ENCODE measurements around the gene TBL1X. TPM values are rescaled to one million over a fixed set of nuclear protein-coding genes. Genes with fewer than 3 reads are reported as not detected.

The TBL1X gene
- total RNA-seq, 2 experiments from 2014 or later: 20.0 to 23.0 TPM

DNA sequence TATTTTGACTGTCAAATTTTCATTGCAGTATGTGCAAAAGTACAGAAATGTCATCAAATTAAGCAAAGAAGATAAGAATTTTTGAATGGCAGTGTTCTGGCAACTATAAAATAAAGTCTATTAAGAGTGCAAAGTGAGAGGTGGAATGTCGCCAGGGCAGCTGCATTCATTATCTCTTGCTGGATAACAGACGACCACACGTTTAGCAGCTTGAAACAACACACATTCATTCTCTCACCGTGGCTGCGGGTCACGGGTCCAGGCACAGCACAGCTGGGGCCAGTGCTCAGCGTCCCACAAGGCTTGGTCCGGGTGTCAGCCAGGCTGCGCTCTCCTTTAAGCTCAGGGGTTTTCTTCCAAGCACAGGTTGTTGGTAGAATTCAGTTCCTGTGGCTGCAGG, 186.9 kb downstream of the TBL1X start:
- CTCF ChIA-PET: no interaction called here
- ATAC-seq: no peak
- POLR2A ChIA-PET: no interaction called here

DNA sequence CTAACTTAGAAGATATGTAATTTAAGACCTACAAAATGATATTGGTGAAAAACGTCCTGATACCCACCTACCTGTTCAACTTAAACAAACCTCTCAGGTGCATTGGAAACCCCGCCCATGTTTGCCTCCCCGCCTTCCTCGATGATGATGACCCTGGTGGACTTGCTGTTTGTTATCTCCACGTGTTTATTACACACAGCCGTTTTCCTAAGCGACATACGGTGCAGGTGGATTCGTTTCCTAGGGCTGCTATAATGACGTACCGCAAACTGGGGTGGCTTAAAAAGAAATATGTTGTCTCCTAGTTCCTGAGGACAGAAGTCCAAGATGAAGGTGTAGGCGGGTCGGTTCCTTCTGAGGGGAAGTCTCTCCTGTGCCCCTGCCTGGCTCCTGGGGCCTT, 190.1 kb downstream of the TBL1X start:
- CTCF ChIA-PET: no interaction called here

More for the DNA sequence above, 186.9 kb downstream of the TBL1X start:
- H3K36me3 Mint-ChIP-seq (ENCODE audit: low read depth): peaks cover 9% of the 10 kb centered on the region
- DNase-seq: no peak
- no peaks in the 10 kb centered on the region for H3K27me3 Mint-ChIP-seq (ENCODE audit: low read depth)
- no peak overlapping the region for H3K4me3 Mint-ChIP-seq
- H3K9me3 Mint-ChIP-seq (ENCODE audit: insufficient read depth): no peaks in the 10 kb centered on the region
- H3K4me1 Mint-ChIP-seq (ENCODE audit: low read depth): peaks cover 7% of the 10 kb centered on the region
- H3K27ac Mint-ChIP-seq: no peak overlapping the region

DNA sequence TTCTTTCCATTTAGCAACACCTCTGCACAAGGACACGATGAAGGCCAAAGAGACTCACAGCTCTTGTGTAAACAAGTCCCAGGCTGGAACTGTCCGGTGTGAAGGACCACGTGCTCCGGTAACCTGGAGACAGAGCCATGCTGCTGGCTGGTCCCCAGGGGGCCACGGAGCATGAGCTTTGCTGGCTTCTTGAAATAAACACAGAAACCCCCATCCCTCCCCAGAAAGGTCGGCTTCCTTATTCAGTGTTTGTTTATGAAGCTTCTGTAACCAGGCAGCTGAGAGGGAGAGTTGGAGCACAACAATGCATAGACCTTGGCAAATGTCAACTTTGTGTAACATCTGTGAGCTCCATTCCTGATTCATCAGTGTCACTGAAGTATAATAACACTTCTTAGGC, 191.4 kb downstream of the TBL1X start:
- Mint-ChIP-seq H3K4me1 (ENCODE audit: low read depth) (no peaks in the 10 kb centered on the region), H3K4me3 (no peak overlapping the region), H3K27me3 (ENCODE audit: low read depth) (no peaks in the 10 kb centered on the region), H3K9me3 (ENCODE audit: insufficient read depth) (no peaks in the 10 kb centered on the region), H3K36me3 (ENCODE audit: low read depth) (peaks cover 9% of the 10 kb centered on the region), H3K27ac (no peak overlapping the region)
- DNase-seq (no peak), ATAC-seq (no peak)
- POLR2A ChIA-PET: no interaction called here
- CTCF ChIA-PET: no interaction called here

More for the DNA sequence above, 190.1 kb downstream of the TBL1X start:
- H3K27me3 Mint-ChIP-seq (ENCODE audit: low read depth): no peaks in the 10 kb centered on the region
- H3K27ac Mint-ChIP-seq: no peak overlapping the region
- peaks cover 9% of the 10 kb centered on the region for H3K36me3 Mint-ChIP-seq (ENCODE audit: low read depth)
- no peaks in the 10 kb centered on the region for H3K4me1 Mint-ChIP-seq (ENCODE audit: low read depth)
- DNase-seq: no peak
- no peak overlapping the region for H3K4me3 Mint-ChIP-seq
- ATAC-seq: no peak
- no peaks in the 10 kb centered on the region for H3K9me3 Mint-ChIP-seq (ENCODE audit: insufficient read depth)
- POLR2A ChIA-PET: no interaction called here

DNA sequence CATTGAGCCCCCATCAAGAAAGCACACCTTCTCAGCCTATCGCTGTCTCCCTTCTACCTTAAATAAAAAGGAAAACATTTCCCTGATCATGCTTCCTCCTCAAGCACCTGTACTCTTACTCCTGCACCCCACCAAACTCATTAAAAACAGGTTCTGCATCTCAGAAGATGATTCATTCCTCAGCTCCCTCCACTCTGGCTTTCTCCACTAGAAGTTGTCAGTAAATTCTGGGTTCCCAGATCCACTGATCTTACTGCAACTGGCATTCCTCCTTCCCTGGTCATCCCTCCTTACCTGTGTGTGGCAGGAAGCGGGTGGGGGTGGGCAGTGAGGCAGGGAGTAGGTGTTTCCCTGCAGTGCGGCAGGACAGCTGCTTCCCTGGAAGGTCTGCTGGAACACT, 192.0 kb downstream of the TBL1X start:
- ChIA-PET CTCF (no interaction called here), POLR2A (no interaction called here)
- ATAC-seq (no peak), DNase-seq (no peak)
- Mint-ChIP-seq H3K9me3 (ENCODE audit: insufficient read depth) (no peaks in the 10 kb centered on the region), H3K27me3 (ENCODE audit: low read depth) (no peaks in the 10 kb centered on the region), H3K4me3 (no peak overlapping the region), H3K4me1 (ENCODE audit: low read depth) (no peaks in the 10 kb centered on the region), H3K36me3 (ENCODE audit: low read depth) (peaks cover 9% of the 10 kb centered on the region), H3K27ac (no peak overlapping the region)

DNA sequence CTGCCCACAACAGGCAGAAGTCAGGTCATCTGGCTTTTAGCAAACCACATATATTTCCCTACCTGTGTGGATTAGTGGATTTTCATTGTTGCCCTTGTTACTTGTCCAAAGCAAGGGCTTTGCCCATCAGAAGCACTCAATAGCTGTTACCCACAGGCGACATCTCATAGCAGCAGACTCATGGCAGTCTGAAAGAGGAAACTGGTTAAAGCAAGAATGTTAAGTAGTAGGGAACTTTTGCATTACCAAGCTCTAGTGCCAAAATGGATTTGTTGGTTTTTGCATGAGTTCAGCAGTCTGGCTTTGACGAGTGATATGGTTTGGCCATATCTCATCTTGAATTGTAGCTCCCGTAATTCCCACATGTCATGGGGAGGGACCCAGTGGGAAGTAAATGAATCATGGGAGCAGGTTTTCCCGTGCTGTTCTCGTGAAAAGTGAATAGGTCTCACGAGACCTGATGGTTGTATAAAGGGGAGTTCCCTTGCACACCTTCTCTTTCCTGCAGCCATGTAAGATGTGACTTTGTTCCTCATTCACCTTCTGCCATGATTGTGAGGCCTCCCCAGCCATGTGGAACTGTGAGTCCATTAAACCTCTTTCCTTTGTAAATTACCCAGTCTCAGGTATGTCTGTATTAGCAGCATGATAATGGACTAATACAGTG, 192.9 kb downstream of the TBL1X start:
- Mint-ChIP-seq H3K27ac (no peak overlapping the region), H3K4me3 (no peak overlapping the region), H3K27me3 (ENCODE audit: low read depth) (no peaks in the 10 kb centered on the region), H3K36me3 (ENCODE audit: low read depth) (peaks cover 9% of the 10 kb centered on the region), H3K4me1 (ENCODE audit: low read depth) (no peaks in the 10 kb centered on the region), H3K9me3 (ENCODE audit: insufficient read depth) (no peaks in the 10 kb centered on the region)
- DNase-seq (no peak), ATAC-seq (no peak)
- POLR2A ChIA-PET: no interaction called here
- CTCF ChIA-PET: no interaction called here

DNA sequence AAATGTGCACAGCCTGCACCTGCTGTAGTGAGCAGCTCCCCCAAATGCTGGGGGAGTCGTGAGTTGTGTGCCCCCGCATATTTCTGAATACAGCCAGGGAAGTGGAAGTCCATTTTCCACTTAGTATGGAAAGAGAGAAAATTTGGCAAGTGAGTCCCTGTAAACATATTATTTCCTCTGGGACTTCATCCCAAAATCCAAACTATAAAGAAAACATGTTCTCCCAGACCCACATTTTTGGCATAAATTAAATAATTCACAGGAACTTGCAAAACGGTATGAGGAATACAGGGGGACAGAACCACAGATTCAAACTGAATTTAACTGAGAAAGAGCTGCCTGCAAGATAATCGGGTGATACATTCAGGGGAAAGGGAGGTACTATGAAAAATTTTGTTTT, 193.6 kb downstream of the TBL1X start:
- no peaks in the 10 kb centered on the region for H3K27me3 Mint-ChIP-seq (ENCODE audit: low read depth)
- no peaks in the 10 kb centered on the region for H3K9me3 Mint-ChIP-seq (ENCODE audit: insufficient read depth)
- H3K36me3 Mint-ChIP-seq (ENCODE audit: low read depth): peaks cover 9% of the 10 kb centered on the region
- DNase-seq (no peak), ATAC-seq (no peak)
- H3K4me1 Mint-ChIP-seq (ENCODE audit: low read depth): no peaks in the 10 kb centered on the region
- H3K4me3 Mint-ChIP-seq: no peak overlapping the region
- H3K27ac Mint-ChIP-seq: no peak overlapping the region
- ChIA-PET CTCF (no interaction called here), POLR2A (no interaction called here)

DNA sequence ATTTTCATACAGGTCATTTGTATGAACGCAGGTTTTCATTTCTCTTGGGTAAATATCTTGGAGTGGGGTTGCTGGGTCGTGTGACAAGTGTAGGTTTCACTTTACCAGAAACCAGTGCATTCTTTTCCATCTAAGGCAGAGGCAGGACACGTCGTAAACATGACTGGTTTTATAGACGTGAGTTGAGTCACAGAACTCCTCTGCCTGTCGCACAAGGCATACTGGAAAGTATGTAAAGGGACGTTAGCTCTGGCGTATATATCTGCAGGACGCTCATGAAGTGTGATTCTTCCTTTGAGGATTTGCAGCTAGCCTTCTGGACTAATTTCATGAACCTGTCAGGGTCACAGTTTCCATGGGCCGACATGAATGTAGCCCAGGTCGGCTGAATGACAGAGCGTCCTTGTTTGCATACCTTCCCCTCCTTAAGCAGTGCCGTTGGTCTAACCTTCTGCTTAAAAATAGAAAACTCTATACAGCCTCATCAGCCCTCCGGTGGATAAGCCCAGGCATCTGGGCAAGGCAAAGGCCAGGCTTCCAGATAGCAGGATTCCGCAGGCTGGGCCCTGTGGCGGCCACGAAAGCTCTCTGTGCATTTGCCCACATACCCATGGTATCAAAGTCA, 194.8 kb downstream of the TBL1X start:
- no peak overlapping the region for H3K4me3 Mint-ChIP-seq
- H3K36me3 Mint-ChIP-seq (ENCODE audit: low read depth): peaks cover 6% of the 10 kb centered on the region
- no peaks in the 10 kb centered on the region for H3K27me3 Mint-ChIP-seq (ENCODE audit: low read depth)
- DNase-seq (no peak), ATAC-seq (no peak)
- ChIA-PET CTCF (interaction anchor here (1.2 kb wide), 1 partner anchor 12 kb away, joined by 3 read pairs; no protein-coding TSS in a partner anchor), POLR2A (no interaction called here)
- no peaks in the 10 kb centered on the region for H3K9me3 Mint-ChIP-seq (ENCODE audit: insufficient read depth)
- H3K4me1 Mint-ChIP-seq (ENCODE audit: low read depth): no peaks in the 10 kb centered on the region
- H3K27ac Mint-ChIP-seq: no peak overlapping the region

DNA sequence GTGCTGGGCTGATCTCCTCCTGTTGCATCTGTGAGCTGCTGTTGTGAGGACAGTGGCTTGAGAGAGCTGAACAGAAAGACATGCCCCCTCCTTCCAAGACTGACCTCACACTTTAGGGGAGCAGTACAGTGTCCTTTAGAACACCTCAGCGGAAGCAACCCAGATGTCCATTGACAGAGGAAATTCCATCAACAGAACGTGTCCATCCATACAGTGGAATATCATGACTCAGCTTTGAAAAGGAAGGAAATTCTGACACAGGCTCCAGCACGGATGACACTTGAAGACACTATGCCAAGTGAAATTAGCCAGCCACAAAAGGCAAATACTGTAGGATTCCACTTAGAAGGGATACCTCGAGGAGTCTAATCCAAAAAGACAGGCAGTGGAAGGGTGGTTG, 197.3 kb downstream of the TBL1X start:
- Mint-ChIP-seq H3K27me3 (ENCODE audit: low read depth) (no peaks in the 10 kb centered on the region), H3K4me1 (ENCODE audit: low read depth) (no peaks in the 10 kb centered on the region), H3K4me3 (no peak overlapping the region), H3K36me3 (ENCODE audit: low read depth) (no peaks in the 10 kb centered on the region), H3K27ac (no peak overlapping the region), H3K9me3 (ENCODE audit: insufficient read depth) (no peaks in the 10 kb centered on the region)
- ChIA-PET POLR2A (no interaction called here), CTCF (no interaction called here)
- ATAC-seq: no peak
- DNase-seq: no peak

DNA sequence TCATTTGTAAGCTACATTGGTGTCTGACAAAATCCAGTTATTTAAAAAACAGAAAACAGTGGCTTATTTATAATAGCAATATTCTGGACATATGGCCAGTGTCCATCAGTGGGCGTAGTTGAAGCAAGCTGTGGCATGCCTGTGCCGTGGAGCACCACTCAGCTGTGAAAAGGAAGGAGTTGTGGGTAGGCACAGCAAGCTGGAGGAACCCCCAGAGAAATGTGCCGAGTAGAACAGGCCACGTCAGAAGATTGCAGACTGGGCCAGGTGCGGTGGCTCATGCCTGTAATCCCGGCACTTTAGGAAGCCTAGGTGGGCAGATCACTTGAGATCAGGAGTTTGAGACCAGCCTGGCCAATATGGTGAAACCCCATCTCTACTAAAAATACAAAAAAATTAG, 198.4 kb downstream of the TBL1X start:
- Mint-ChIP-seq H3K4me3 (no peak overlapping the region), H3K9me3 (ENCODE audit: insufficient read depth) (no peaks in the 10 kb centered on the region), H3K27ac (no peak overlapping the region), H3K36me3 (ENCODE audit: low read depth) (no peaks in the 10 kb centered on the region), H3K27me3 (ENCODE audit: low read depth) (no peaks in the 10 kb centered on the region), H3K4me1 (ENCODE audit: low read depth) (no peaks in the 10 kb centered on the region)
- DNase-seq: no peak
- no peak for ATAC-seq
- ChIA-PET CTCF (no interaction called here), POLR2A (no interaction called here)

DNA sequence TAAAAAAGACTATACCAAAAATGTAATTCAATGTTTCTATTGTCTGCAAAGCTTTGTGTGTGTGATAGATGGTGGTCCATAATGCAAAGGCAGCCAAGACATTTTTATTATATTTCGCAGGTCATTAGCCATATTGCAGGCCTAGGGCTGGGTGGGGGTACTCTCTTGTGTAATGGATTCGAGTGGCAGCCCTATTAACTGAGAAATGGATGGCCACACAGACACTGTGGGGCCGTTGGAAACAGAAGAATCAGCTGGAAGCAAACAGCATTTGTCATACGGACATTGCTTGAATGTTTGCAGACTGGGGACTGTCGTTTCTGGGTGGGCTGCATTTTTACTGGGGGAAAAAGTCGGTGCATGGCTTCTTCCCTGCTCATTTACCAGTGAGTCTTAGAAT, 199.4 kb downstream of the TBL1X start:
- Mint-ChIP-seq H3K9me3 (ENCODE audit: insufficient read depth) (no peaks in the 10 kb centered on the region), H3K27me3 (ENCODE audit: low read depth) (no peaks in the 10 kb centered on the region), H3K27ac (no peak overlapping the region), H3K4me3 (no peak overlapping the region), H3K4me1 (ENCODE audit: low read depth) (no peaks in the 10 kb centered on the region), H3K36me3 (ENCODE audit: low read depth) (no peaks in the 10 kb centered on the region)
- no peak for ATAC-seq
- ChIA-PET POLR2A (no interaction called here), CTCF (no interaction called here)
- DNase-seq: no peak

DNA sequence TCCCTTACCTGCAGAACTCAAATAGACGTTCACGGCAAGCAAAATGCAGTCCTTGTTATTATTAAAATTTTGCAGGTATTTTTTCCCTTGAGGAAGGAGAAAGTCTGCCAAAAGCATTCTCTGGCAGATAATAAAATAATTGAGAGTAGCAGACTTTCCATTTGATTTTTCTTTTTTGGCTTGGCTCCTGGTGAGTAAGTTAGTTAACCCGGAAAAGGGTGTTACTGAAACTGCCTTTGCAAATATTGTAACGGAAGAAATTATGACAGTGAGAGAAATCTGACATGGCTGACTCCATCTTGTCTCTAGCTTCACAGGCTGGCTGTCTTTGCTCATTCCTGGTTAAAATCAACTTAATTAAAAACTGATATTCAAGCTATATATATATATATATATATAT, 200.3 kb downstream of the TBL1X start:
- Mint-ChIP-seq H3K27me3 (ENCODE audit: low read depth) (no peaks in the 10 kb centered on the region), H3K4me3 (no peak overlapping the region)

DNA sequence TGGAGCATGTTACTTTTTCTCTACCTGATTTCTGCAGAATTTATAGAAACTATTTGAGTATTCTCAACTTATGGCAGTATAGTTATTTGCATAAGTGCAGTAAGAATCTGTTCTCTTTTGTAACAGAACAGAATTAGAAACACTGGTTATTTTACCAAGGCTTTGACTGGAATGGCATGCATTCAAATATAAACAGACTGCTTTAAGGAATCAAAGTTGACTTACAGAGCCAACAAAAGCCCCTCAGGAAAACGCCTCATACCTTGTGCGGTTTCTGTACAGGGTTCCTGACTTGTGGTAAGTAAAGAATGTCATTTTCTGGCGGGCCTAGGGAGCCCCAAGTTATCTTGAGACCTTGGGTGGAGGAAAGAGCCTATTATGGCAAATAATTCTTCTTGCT, 203.7 kb downstream of the TBL1X start:
- Mint-ChIP-seq H3K9me3 (ENCODE audit: insufficient read depth) (no peaks in the 10 kb centered on the region), H3K4me3 (no peak overlapping the region)
- CTCF ChIA-PET: no interaction called here

More for the DNA sequence above, 200.3 kb downstream of the TBL1X start:
- Mint-ChIP-seq H3K27ac (no peak overlapping the region), H3K9me3 (ENCODE audit: insufficient read depth) (no peaks in the 10 kb centered on the region), H3K4me1 (ENCODE audit: low read depth) (no peaks in the 10 kb centered on the region), H3K36me3 (ENCODE audit: low read depth) (peaks cover 1% of the 10 kb centered on the region)
- POLR2A ChIA-PET: no interaction called here
- DNase-seq: no peak
- ATAC-seq: no peak
- CTCF ChIA-PET: no interaction called here

More for the DNA sequence above, 203.7 kb downstream of the TBL1X start:
- H3K4me1 Mint-ChIP-seq (ENCODE audit: low read depth): peaks cover 6% of the 10 kb centered on the region
- DNase-seq (no peak), ATAC-seq (no peak)
- no peak overlapping the region for H3K27ac Mint-ChIP-seq
- H3K27me3 Mint-ChIP-seq (ENCODE audit: low read depth): no peaks in the 10 kb centered on the region
- H3K36me3 Mint-ChIP-seq (ENCODE audit: low read depth): peaks cover 6% of the 10 kb centered on the region
- POLR2A ChIA-PET: no interaction called here
